Activated CD4-positive, alpha-beta T cell treated with anti-CD3 and anti-CD28 coated beads, Interleukin-2, amount 50 U/mL, for 48 hours (primary cell): ENCODE data around the gene NFYC.

Source experiments
- DNase-seq, 2 experiments: peaks; one replicate each; pipeline ENCODE4 v3.0.0-alpha.2; 2020

Gene NFYC

DNA sequence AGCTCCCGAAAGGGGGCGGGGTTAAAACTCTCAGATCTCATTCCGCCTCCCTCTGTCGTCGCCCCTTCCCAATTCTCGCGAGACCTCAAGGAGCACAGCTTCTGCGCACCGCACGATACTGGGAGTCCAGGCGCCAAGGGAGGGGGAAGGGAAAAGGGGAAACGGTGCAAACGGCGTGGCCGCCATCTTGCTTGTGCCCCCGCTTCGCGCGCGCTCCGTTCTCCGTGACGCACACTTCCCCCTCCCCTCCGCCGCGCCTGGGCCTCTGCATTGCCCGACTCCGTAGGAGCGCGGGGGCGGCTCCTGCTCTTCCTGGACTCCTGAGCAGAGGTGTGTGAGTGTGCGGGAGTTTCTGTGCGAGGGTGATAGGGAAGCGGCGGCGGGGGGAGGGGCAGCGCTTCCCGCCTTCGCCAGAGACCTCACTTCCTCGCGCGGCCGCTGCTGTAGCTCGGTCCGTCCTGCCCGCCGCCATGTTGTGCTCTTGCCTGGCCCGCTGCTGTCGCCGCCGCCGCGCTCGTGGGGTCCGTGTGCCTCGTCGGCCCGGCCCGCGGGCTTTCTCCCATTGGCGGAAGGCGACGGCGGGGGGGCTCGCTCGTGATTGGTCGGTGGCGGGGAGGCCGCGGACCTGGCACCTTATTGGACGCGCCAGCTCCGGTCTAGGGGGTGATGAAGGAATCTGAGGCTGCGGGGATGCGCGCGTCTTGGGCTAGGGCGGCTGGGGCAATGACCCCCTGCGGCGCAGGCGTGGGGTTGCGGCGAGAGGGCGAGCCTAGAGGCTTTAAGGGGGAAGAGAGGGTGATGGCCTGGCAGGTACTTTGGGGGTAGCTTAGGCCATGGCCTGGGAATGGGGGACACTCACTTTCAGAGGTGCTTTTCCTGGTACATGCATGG lies at the start of gene NFYC:
Gene NFYC, plus strand, starts transcription at position 167 of the 891 bp plus-strand sequence. CDS start 47,140 bp downstream, outside the sequence.
- DNase-seq, result peak; percentile 94 to 97

DNA sequence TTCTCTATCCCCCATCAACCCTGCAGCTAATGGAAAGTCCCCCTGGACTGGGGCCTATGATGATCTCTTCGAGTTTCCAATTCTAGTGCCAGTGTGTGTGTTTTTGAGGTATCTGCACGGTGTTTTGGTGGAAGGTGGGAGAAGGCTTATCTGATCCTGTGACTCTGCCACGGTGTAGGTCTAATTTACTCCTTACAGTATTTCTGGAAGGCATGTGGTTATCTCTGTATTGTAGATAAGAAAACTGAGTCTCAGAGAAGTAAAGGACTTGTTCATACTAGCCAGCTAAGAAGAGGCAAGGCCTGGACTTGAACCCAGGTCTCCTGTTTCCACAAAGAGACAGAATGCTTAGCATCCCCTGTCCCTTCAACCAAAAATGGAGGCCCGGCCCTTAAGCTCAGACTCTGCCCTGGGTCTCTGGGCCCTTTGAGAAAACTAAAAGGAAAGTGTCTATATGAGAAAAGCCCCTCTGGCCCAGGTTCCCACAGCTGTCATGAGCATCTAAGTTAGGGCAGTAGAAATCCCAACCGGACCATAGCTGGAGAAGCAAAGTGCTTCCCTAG lies 46.3 kb upstream of the NFYC start:
- no peak for DNase-seq

DNA sequence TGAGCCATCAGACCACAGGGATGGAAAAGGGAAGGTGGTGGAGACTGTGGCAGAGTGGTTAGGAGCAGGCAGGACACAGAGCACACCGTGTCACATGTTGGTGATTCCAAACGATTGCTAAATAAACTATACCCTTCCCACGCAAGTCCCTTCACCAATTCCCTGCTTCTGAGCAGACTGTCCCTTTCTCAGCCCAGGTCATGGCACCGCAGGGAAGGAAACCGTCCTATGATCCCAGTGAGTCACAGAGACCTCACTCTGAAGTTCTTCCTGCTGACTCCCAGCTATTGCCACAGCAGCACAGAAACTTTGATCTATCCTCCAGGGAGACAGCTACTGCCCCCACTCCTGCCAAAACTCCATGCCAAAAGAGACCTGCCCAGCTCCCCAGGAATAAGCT lies 45.2 kb upstream of the NFYC start:
- DNase-seq, result no peak

DNA sequence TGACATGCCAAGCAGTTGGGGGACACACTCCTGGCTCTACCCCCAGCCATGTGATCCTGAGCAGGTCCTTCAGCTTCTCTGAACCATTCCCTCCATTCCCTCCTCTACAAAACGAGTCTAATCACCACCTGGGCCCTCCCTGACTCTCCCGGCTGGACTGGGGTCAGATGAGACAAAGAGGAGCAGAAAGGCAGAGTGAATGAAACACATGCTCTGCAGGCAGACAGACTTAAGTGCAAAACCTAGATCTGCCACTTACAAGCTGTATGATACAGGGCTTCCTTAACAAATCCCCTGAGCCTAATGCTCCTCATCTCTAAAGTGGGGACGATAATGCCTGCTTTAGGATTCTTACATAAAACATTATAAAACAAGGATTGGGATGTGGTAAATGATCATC lies 43.3 kb upstream of the NFYC start:
- no peak for DNase-seq

DNA sequence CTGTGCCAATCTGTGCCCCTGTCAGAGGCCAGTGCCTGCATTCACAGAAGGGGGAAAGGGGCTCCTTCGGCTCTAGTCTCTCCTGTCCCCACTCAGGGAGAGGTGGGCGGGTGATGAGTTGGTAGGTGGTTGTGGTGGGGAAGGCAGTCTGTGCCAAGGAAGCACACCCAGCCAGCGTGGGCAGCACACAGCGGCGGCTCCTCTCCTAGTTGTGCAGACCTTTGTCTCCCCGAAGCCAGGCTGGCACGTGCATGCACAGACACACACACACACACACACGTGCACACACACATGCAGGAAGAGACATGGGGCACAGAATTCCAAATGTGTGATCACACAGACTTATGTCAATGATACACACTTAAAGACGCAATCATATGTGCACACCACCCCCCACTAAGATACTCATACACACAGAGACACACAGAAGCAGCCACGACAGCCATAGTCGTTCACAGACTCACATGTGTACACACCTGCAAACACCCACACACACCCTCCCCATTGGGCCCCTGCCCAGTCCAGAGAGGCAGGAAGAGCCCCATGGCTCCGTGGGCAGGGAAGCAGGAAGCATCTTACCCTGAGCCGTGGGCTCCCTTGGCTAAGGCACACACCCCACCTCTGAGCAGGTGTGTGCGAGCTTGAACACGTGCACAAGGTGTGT lies 42.4 kb upstream of the NFYC start:
- DNase-seq, result no peak

DNA sequence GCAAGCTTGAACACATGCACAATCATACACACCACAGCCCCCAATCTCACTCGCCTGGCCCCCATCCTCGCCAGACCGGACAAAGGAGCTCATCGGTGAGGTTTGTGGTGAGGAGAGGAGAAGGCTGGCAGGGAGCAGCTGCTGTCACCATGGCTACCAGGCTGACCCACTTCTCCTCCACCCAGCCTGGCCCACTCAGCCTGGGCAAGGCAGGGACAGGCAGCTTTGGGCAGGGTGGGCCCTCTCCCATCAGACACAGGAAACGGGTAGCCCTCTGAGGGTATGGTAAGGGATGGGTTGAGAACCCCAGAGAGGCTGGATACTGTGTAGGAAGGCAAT lies 41.9 kb upstream of the NFYC start:
- DNase-seq, result no peak

DNA sequence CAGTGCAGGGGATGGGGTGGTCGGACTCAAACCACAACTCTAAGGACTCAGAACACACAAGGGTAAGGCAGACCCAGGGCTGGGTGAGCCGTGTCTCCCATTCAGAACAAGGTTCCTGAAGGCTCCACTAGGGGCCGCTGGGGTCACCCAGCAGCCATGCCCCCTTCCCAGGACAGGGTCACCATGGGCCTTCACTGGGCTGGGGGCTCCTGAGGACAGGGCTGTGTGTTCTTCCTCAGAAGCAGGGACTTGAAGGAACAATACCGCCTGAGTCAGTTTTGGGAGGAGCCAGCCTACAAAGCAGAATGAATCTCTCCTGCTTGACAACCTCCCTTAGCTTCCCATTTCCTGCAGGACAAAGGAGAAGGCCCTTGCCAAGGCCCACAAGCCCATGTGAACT lies 41.4 kb upstream of the NFYC start:
- peak in 1 of 2 experiments; percentile 14 for DNase-seq

DNA sequence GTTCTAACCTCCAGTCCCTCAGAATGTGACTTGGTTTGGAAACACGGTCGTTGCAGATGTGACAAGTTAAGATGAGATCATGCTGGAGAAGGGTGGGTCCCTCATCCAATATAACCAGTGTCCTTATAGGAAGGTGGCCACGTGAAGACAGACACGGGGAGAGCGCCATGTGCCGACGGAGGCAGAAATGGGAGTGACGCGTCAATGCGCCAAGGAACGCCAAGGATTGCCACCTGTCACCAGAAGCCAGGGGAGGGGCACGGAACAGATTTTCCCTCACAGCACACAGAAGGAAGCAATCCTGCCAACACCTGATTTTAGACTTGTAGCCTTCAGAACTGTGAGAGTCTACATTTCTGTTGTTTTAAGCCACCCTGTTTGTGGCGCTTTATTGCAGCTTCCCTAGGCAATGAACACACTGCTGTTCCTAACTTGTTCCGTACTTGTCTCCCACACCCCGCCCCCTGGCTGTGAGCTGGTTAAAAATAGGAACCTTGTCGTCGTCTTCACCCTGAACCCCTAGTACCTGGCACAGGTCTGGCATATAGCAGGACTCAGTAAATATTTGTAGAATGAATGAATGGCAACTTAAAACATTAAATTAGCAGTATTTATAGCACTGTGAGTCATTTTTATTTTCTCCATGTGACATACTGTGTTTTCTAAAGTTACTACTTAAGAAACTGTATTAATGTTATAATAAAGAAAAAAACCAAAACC lies 40.2 kb upstream of the NFYC start:
- DNase-seq, result no peak

DNA sequence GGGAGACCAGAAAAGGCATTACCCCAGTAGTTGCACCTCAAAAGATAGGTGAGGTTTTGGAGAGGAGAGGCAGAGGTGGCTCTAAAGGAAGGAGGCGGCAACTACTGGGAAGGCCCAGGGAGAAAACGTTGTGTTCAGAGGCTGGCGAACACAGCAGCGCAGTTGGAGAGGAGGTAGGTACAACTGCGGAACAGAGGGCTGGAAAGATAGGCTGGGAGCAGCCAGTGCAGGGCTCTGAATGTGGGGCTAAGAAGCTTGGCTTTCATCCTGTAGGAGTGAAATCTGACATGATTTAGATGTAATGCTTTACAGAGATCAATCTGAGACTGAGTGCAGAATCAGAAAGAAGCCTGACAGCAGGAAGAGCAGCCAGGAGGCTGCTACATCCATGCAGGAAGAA lies 39.0 kb upstream of the NFYC start:
- no peak for DNase-seq

DNA sequence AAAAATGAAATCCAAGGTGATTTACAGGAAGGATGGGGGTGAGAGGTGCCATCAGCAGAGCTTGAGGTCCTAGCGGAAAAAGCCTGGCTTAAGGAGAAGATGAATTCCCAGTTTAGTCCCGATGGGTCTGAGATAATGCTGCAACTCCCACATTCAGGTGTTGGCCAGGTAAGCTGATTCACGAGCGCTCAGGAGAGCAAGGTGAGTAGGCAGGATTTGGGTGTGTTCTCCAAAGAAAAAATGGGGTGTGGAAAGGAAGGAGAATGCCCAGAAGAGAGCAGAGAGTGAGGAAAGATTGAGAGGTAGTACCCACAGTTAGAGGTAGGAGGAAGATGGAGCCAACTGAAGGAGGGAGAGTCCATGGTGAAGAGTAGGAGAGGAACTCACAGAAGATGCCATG lies 38.5 kb upstream of the NFYC start:
- DNase-seq, result no peak

DNA sequence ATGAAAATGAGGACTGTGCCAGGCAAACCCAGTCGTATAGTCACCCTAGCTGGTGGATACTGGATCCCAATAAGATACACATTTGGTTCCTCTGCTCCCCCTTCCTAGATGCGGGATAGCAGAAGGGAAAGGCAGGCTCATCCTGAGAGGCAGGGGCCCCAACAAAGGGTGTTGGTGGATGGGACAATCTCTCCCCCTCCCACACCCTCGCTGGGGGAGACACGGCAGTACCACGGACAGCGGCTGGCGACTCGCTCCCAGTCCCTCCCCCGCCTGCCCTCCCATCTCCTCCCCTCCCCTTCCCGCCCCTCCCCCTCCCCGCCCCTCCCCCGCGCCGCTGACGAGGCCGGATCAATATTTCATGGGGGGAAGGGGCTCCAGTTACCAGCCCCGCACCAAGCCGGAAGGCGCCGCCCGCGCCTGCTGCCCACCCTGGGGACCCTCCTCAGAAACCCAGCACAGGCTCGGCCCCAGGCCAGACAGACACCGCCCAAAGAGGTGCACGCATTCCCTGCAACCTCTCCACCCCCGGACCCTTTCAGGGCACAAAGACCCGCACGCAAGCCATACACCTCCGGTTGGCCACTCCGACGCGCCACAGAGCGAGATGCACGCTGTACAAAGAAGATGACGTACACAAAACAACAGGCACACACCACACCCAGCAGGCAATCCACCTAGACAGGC lies 37.5 kb upstream of the NFYC start:
- no peak for DNase-seq

DNA sequence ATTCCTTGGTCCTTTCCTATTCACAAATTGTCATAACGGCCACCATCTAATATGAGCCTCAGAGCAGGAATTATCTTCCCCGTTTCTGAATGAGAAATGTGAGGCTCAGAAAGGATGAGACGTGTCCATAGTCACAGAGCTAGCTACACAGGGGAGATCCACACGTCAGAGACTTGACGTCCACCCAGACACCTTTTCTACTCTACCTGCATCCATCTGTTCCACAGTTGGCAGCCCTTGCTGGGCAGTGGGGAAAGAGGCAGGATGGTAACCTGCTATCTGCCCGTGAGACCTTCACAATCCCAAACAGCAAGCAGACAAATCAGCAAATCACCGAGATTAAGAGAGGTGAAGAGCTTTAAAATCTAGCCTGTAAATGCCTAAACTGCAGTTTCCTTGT lies 34.5 kb upstream of the NFYC start:
- DNase-seq, result no peak

DNA sequence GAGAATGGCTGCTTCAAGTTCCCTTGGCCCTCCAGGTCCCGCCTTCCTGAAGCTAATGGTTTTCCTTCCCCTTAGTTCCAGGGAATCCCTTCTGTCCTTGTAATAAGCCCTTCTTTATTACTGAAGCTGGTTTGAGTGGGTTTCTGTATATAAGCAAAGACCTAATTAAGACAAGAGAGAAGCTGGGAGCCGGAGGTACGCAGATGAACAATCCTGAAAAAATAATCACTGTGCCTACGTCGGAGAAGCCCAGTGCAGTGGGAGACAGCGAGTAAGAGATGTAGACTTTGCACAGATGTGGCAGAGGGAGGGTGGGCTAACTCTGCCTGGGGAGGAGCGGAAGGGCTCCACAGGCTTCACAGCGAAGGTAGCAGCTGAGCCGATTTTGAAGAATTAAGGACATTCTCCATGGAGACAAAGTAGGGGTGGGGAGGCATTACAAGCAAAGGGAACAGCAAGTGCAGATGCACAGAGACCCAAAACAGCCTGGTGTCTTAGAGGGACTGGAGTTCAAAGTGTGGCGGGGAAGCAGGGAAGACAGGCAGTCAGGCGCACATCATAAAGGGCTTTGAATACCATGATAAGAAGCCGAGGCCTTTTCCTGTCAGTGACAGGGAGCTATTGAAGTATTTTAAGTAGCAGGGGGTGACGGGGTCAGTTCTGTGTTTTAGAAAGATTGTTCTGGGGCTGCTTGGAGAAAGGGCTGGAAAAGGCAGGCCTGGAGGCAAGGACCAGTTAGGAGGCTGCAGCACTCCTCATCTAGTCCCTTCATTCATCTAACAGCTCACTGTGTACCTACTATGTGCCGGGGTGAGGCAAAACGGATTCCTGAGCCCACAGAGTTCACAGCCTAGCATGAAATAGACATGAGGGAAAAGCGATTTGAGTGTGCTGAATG lies 32.5 kb upstream of the NFYC start:
- DNase-seq, result no peak

DNA sequence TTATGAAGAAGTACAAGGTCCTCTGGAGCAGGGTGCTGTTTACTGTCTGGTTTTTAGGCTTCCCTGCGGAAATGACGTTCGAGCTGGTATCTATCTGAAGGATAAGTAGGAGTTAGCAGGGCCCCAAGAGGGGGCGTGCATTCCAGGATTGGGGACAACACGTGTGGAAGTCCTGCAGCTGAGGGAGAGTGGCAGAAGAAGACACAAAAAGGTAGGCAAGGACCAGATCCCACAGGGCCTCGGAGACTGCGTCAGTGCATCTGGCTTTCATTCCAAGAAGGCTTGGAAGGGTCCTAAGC lies 31.9 kb upstream of the NFYC start:
- DNase-seq, result no peak

DNA sequence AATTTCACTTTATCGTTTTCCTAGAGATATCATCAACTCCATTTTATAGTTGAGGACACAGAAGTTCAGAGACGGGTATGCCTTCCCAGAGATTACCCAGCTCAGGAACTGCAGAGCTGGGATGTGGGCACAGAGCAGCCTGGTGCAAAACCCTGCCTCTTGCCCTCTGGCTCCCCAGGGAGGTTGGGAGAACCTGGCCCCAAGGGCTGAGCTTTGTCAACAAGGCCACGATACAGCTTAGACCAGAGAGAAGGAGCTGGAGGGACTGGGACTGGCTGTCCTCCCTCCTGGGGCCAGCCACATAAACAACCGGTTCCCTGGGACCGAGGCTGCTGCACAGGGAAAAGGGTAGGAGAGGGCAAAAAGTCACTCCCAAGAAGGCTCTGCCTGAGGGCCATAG lies 29.8 kb upstream of the NFYC start:
- DNase-seq, result no peak

DNA sequence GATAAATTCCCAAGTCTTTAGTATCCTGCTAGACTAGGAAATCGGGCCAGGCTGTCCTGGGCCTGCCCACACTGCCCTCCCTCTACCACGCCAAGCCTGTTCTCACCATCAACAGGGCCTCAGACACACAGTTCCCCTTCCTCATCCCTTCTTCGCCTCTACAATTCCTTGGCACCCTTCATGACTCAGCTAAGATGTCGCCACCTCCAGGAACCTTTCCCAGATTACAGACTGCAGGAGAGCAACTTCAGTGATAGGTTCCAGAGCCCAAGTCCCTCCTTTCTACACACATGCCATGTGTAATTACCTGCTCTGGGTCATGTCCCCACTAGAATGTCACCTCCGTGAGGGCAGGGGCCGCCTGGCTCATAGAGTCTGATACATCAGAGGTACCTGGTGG lies 29.4 kb upstream of the NFYC start:
- no peak for DNase-seq

DNA sequence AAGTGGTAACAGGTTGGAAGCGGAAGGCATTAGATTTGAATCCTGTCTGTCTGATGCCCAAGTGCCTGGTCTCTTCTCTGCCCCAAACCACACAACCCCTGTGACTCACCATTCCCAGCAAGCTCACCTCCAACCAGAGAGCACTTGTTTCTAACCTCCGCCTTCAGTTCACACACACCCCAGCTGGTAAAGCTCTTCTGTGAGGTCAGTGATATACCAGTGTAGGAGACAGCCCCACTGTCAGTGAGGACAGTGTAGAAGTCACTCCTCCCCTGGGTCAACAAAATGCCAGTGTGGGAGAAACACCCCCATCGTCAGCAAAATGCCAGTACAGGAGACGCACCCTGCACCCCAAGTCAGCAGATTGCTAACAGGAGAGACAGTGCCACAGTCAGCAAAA lies 28.6 kb upstream of the NFYC start:
- DNase-seq, result peak in 1 of 2 experiments; percentile 54

DNA sequence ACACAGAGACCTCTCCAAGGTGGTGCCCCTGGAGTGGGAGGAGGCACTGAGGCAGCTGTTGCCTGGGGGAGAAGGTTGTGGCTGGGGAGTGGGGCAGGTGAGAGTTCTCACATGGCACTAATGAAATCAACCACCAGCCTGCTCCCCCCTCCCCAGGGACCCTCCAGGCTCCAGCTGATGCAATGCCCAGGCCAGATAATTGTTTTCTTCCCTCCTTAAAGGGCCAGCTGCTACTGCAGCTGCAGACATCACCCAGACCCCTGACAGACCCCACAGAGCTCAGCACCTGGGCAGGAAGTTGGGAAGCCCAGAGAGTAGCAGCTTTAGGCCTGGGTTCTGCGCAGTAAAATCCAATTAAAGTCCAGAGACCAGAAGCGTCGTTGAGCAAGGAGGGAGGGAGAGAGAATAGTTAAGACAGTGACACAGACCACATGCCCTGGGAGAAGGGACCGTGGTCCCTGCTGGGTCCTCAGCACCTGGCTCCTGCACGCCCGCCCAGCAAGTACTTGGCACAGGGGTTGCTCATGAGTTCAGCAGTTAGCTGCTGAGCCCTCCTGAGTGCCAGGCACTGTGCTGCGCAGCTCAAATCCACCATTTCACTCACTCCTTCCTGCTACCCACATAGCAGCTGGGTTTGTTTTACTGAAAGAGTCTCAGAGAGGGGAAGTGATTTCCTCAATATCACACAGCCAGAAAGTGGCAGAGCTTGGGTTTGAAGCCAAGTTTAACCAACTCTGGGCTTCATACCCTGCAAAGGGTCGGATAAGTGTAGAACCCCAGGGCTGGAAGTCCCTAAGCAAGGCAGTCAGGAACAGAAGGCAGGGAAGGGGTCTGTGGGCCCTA lies 28.0 kb upstream of the NFYC start:
- no peak for DNase-seq

DNA sequence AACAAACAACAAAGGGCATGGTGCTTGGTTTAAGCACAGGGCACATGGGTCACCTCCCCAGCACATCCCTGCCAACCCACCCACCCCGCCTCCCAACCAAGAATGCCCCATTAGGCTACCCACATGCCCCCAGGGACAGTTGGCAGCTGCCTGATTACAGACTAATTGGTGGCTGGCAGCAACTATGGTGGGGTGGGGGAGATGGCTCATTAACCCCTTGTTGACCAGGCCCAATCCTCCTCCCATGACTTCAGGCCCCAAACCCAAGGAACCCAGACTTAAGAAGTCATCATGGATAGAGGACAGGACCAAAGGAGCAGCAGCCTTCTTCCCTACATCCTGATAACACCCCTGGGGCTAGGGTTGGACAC lies 27.4 kb upstream of the NFYC start:
- DNase-seq, result no peak

DNA sequence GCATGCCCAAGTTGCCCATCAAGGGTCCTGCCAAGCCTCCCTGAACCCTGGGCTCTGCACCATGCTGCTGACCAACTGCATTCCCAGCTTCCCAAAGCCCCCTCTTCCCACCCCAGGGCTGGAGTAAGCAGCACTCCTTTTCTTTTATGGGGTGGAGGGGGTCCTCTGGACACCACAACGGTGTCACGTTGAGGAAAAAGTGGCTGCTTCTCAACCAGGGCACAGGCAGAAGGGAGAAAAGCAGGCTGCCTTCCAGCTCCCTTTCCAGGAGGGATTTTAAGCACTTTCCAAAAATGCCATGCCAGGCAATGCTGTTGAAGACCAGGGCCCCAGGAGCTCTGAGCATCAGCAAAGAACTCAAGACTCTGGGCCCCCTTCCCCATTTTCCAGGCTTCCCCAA lies 26.7 kb upstream of the NFYC start:
- DNase-seq, result no peak
